ENCODE results near the gene CCL28. TPM values are rescaled to one million over a fixed set of nuclear protein-coding genes. Genes with fewer than 3 reads are reported as not detected.

The CCL28 gene
- total and polyA plus RNA-seq, 8 donors: 3.1 to 22.7 (median 8.8) TPM

DNA sequence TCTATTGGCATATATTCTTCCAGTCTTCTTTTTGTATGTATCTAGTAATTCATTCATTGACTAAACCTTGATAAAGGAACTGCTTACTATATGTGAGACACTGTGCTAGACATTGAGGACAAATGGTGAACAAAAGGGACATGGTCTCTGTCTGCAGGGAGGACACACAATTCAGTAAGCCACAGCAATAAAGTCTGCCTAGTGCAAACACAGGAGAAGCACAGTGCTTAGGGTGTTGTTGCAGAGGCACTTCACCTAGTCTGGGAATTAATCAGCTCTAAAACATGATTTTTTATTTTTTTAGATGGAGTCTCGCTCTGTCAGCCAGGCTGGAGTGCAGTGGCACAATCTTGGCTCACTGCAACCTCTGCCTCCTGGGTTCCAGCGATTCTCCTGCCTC, 6.4 kb upstream of the CCL28 start:
- DNase-seq (no peak), FAIRE-seq (no peak), ATAC-seq (no peak)
- Histone ChIP-seq H3K4me3 (no peak overlapping the region), H3K27me3 (no peaks in the 10 kb centered on the region), H3K36me3 (no peaks in the 10 kb centered on the region), H3K27ac (no peak overlapping the region), H3K4me1 (peaks cover 0 to 15% (median 14%) of the 10 kb centered on the region in 3 donors), H3K9me3 (no peaks in the 10 kb centered on the region)
- TF ChIP-seq, protein P1, sequence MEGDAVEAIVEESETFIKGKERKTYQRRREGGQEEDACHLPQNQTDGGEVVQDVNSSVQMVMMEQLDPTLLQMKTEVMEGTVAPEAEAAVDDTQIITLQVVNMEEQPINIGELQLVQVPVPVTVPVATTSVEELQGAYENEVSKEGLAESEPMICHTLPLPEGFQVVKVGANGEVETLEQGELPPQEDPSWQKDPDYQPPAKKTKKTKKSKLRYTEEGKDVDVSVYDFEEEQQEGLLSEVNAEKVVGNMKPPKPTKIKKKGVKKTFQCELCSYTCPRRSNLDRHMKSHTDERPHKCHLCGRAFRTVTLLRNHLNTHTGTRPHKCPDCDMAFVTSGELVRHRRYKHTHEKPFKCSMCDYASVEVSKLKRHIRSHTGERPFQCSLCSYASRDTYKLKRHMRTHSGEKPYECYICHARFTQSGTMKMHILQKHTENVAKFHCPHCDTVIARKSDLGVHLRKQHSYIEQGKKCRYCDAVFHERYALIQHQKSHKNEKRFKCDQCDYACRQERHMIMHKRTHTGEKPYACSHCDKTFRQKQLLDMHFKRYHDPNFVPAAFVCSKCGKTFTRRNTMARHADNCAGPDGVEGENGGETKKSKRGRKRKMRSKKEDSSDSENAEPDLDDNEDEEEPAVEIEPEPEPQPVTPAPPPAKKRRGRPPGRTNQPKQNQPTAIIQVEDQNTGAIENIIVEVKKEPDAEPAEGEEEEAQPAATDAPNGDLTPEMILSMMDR (IDR thresholded peaks at IDR 0.05): no peak
- WGBS, 2 donors: 93 to 97% methylated on average over 2 of the region's 2 CpGs
- intact Hi-C loops (cut with DNase I): no loop called here

DNA sequence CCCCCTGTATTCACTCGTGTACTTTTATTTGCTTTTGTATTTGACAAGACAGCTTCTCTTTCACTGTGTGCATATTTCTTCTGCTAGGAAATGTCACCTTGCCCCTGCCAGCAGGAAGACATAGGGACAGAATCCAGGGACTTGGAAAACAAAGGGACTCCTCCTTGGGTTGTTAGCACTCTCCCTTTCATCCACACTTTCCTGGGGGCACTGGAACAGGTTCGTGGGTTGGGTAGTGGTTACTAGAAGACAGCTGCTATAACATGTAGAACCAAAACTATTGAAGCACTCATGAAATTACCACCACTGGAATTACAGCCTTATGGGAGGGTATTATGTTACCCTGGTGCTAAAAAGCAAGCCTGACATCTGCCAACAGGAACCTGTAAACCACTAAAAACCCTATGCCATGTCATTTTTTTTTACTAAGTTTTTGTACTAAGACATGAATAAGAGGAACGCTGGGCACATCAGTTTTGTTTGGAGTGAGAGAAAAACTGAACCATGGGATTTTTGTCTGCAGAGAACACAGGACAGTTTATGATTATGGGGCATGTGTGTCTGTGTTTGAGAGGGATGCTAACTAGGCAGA, 4.7 kb upstream of the CCL28 start:
- TF ChIP-seq, protein P1 (IDR thresholded peaks at IDR 0.05): no peak
- no peak overlapping the region for H3K4me3 ChIP-seq
- H3K4me1 ChIP-seq: peaks cover 3 to 17% (median 12%) of the 10 kb centered on the region in 3 donors
- H3K27ac ChIP-seq: no peak overlapping the region
- no peaks in the 10 kb centered on the region for H3K27me3 ChIP-seq
- FAIRE-seq: no peak
- WGBS, 2 donors: 52 to 61% methylated on average over 3 of the region's 3 CpGs
- no peak for DNase-seq
- intact Hi-C loops (cut with DNase I): no loop called here
- ATAC-seq: no peak
- no peaks in the 10 kb centered on the region for H3K9me3 ChIP-seq
- no peaks in the 10 kb centered on the region for H3K36me3 ChIP-seq

DNA sequence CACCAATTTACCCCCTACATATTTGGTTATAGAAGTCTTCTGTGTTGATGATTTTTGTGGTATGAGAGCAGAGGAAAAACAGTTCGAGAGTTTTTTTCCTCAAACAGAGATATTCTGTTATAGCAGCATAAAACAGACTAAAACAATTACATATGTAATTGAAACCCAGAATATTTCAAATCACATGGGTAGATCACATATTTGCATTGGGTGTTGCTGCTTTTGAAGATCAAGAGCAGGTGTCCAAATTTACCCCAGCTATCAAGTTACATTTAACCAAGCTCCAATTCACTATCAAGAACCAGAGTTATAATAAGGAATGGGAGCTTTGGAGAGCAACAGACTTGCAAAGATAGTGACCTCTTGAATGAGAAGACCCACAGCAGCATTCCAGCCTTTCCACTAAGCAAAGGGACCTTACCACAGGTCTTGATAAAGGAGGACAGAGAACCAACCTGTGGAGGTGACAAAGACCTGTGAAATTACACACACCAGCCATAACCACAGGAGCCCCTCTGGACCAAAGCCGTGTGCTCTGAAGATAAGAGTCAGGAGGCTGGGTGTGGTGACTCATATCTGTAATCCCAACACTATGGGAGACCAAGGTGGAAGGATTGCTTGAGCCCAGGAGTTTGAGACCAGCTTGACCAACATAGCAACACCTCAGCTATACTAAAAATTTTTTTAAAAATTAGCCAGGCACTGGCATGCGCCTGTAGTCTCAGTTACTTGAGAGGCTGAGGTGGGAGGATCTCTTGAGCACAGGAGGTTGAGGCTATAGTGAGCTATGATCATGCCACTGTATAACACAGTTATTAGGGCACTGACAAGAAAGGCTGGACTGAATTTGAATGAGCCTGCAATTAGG, 4.0 kb upstream of the CCL28 start:
- no peak overlapping the region for H3K4me3 ChIP-seq
- H3K27ac ChIP-seq: no peak overlapping the region
- TF ChIP-seq, protein P1 (IDR thresholded peaks at IDR 0.05): no peak
- DNase-seq: no peak
- H3K27me3 ChIP-seq: no peaks in the 10 kb centered on the region
- H3K9me3 ChIP-seq: no peaks in the 10 kb centered on the region
- H3K4me1 ChIP-seq: peaks cover 6 to 14% (median 10%) of the 10 kb centered on the region in 3 donors
- FAIRE-seq: no peak
- WGBS, 2 donors: 60 to 64% methylated on average over 3 of the region's 3 CpGs
- no peaks in the 10 kb centered on the region for H3K36me3 ChIP-seq
- ATAC-seq: peak in 3 of 4 donors; percentile 40 to 54 (median 51)
- intact Hi-C loops (cut with DNase I): no loop called here

DNA sequence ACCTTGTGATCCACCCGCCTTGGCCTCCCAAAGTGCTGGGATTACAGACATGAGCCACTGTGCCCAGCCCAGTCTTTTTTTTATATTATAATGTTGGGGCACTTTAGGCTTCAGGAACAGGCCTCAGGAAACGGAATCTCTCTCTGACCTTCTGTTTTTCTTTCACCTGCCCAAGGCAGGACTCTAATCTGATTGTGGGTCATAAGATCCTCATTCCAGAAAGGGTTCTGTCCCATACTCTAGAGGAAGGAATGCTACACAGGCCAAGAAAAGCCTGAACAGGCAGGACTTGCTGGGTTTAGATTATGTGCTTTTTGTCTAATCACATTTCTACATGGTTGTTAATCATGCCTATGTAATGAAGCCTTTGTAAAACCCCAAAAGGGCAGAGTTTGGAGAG, 1.8 kb upstream of the CCL28 start:
- no peak overlapping the region for H3K4me3 ChIP-seq
- H3K4me1 ChIP-seq: peaks cover 16 to 29% (median 23%) of the 10 kb centered on the region in 3 donors
- DNase-seq: no peak
- H3K36me3 ChIP-seq: no peaks in the 10 kb centered on the region
- H3K27me3 ChIP-seq: no peaks in the 10 kb centered on the region
- WGBS, 2 donors: 82 to 94% methylated on average over 2 of the region's 2 CpGs
- ATAC-seq: no peak
- FAIRE-seq: no peak
- no peaks in the 10 kb centered on the region for H3K9me3 ChIP-seq
- intact Hi-C loops (cut with DNase I): no loop called here
- no peak overlapping the region for H3K27ac ChIP-seq
- TF ChIP-seq, protein P1 (IDR thresholded peaks at IDR 0.05): no peak

DNA sequence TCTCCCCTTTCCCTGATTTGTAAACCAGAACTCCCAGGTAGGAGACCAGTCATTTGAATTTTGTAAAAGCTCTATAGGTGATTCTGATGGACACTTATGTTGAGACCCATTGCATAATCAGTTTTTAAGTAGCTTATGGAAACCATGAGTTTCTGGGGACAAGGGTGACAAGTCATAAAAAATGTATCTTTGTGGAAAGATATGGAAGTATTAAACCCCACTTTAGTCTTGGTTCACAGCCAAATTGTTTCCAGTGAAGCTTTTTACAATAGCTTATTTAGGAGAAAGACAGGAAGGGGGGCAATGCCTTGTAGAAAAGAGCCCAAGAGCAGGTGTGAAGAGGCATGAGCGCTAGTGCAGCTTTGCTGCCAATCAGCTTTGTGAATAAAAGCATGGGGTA, 453 bp upstream of the CCL28 start:
- H3K4me1 ChIP-seq: peaks cover 21 to 32% (median 27%) of the 10 kb centered on the region in 3 donors
- intact Hi-C loops (cut with DNase I): no loop called here
- FAIRE-seq: no peak
- no peak for DNase-seq
- H3K27ac ChIP-seq: peak overlapping the region in 2 of 4 donors; percentile 81 to 84
- no peak overlapping the region for H3K4me3 ChIP-seq
- no peak for ATAC-seq
- 97 to 100% methylated on average over 1 of the region's 1 CpG for WGBS, 2 donors
- H3K27me3 ChIP-seq: no peaks in the 10 kb centered on the region
- no peaks in the 10 kb centered on the region for H3K9me3 ChIP-seq
- TF ChIP-seq, protein P1 (IDR thresholded peaks at IDR 0.05): no peak
- H3K36me3 ChIP-seq: no peaks in the 10 kb centered on the region

Data from pancreas (tissue), 10 donors.